T-helper 1 cell treated with Interleukin-12 subunit alpha and Interleukin-12 subunit beta and Interleukin-4 antibody, amounts not matched to agents 30 ng/mL and 1 ng/mL, for 36 hours (primary cell): ENCODE measurements around the gene ARHGEF16. TPM values are rescaled to one million over a fixed set of nuclear protein-coding genes. Genes with fewer than 3 reads are reported as not detected.

Experiments
- intact Hi-C: fragments of 100-400 bp; cut with micrococcal nuclease; formaldehyde crosslinking; loops from one replicate; pipeline ENCODE4 v1.15.1; 2024
- total RNA-seq: library from RNA; stranded (reverse); gene quantifications from 2 replicates; pipeline ENCODE4 v1.2.3, GENCODE V29; 2022

Gene ARHGEF16
- total RNA-seq, 1 donor from 2014 or later = not detected

DNA sequence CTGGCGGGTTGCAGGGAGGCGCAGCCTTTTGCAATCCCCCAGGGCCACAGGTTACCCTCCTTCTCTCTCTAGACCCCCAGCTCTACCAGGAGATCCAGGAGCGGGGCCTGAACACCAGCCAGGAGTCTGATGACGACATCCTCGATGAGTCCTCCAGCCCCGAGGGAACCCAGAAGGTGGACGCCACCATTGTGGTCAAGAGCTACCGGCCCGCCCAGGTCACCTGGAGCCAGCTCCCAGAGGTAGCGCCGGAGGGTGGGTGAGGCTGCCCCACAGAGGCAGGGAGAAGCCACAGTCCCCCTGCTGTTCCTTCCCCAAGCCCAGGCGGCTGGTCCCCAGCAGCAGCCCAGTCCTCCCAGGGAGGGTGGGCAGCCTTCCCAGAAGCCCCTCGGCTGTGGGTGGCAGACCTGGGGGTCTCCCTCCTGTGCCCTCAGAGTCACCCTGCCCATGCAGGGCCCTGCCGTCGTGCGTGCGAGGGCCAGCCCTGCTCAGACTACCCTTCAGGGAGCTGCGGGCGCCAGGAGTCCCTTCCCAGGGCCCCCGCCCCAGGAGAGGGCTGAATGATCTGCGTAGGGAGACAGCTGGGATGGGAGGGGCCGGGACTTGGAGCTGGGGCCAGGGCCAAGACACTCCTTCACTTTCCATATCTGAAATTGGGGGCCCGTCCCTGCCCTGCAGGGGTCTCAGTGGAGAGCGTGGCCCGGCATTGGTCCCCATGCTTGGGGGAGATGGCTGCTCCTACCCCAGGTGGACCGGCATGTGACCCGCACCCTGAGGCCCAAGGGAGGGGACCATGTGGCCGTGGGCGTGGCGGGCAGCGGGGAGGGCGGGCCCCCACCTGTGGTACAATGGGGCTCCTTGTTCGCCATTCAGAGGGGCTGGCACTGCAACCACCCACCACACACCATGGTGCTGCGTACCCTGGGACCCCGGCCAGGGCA, 12.9 kb downstream of the ARHGEF16 start:
- intact Hi-C loops = no loop called here

- intact Hi-C loops = no loop called here
These were observed 14.0 kb downstream of the ARHGEF16 start for GRCh38 chr1:3468236-3469103.

- intact Hi-C loops = no loop called here
These were observed 14.8 kb downstream of the ARHGEF16 start for GRCh38 chr1:3469104-3469848.

- intact Hi-C loops = no loop called here
These were observed 15.6 kb downstream of the ARHGEF16 start for GRCh38 chr1:3469849-3470649.

GRCh38 chr1:3470650-3471355, 16.3 kb downstream of the ARHGEF16 start:
- intact Hi-C loops = no loop called here

DNA sequence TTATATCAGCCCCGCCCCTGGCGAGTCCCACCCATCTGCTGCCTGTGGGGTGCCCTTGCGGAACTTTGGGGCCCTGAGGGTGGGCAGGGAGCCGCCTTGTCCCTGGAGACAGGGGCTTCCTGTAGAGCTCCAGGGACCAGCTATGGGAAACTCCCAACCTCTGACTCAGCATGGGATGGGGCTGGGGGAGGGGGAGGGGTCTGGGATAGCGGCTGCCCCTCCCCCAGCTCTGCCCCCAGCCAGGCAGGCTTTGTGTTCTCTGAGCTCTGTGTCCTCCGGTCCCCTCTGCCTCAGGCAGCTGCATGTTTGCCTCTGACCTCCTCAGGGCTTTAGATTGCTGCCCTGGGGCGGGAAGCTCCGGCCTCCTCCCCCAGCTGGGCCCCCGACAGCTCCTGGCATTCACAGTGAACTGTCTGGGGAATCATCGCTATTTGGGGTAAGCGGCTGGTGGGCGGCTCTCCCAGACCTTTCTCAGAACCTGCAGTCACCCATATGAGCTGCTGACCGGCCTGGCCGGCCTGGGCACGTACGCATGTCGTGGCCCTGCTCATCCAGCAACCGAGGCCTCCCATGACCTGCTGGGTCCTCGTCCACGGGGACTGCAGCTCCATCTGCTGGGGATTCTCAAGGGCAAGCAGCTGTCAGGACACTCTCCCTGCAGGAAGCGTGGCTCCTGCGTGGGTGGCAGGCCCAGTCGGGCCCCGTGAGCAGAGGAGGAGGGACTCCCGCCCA, 17.1 kb downstream of the ARHGEF16 start:
- intact Hi-C loops = no loop called here

DNA sequence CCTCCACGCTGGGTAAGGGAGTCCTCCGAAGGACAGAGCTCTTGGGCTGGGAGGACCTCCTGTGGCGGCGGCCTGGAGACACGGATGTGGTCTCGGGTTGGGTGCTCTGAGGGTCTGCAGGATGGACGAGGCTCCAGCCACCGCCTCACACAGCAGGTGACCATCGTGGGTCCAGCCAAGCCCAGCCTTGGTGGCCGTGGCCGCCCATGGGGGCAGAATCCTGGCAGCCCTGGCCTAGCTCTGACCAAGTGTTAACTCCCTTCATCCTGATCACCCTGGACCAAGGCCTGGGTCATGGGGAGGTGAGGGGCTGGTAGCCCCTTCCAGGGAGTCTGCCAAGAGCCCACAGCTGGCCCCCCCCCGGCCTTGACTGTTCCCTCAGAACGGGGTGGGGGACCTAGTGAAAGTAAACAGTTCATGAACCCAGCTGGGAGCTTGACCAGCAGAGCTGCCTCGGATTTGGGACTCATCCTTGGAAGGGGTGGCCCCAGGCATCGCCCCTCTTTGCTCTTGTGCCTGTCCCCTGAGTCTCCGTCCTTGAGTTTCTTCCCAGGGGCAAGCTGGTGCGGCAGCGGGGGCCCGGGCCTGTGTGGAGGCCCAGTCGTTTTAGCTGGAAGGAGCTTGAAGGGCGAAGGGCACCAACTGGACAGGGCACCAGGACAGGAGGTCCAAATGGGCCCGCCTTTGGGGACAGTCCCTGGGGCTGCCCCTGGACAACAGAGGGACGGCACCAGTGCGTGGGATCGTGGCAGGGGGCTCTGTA, 17.8 kb downstream of the ARHGEF16 start:
- intact Hi-C loops = no loop called here

- intact Hi-C loops = no loop called here
These were observed 18.4 kb downstream of the ARHGEF16 start for GRCh38 chr1:3472906-3473305.

DNA sequence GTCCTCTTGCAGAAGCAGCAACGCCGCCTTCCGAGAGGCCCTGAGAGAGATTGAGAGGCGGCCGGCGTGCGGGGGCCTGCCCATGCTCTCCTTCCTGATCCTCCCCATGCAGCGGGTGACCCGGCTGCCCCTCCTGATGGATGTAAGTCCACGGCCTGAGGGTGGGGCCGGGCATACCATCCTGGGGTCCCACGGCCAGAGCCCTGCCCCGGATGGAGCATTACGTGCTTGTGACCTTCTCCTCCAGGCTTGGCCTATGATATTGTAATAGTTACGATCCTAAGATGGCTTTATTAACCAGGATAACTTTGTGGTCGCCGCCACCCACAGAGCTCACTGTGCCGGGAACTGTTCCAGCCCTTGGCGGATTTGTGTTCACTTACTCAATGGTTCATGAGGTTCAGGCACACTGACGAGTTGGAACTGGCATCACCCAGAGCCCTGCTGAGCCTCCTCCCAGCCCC, 18.9 kb downstream of the ARHGEF16 start:
- intact Hi-C loops = no loop called here

DNA sequence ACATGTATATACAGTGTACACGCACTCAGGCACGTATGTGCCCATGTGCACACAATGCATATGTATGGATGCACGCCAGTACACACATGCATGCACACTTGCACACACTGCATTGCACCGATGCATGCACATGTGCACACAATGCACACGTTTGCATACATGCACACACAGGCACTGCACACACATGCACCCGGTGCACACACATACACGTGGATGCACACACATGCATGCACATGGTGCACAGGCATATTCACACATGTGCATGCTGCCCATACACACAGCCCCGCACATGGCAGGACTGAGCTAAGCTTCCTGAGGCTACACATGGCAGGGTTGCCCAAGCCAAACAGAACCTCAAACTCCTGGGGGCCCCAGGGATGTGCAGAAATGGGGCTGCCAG, 19.6 kb downstream of the ARHGEF16 start:
- intact Hi-C loops = no loop called here

- intact Hi-C loops = no loop called here
These were observed 20.0 kb downstream of the ARHGEF16 start for GRCh38 chr1:3474421-3474820.

GRCh38 chr1:3475839-3476573, 21.5 kb downstream of the ARHGEF16 start:
- intact Hi-C loops = no loop called here

DNA sequence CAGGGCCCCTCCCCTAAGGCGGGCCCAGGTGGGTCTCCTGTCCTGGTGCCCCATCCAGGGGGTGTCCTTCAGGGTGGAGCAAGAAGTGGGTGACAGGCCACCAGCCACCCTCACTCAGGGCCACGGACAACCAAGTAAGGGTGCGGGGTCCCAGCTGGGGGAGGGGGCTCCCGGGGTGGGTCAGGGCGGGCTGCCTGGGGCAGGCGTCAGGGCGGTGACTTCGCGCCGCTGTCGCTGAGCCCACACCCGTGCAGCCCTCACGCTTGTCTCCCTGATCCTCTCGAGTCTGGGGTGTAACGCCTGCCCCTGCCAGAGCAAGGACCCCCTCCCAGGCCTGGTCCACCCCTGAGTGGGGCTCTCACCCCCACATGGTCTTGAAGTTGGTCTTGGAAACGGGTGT, 22.2 kb downstream of the ARHGEF16 start:
- intact Hi-C loops = no loop called here

- intact Hi-C loops = no loop called here
These were observed 23.0 kb downstream of the ARHGEF16 start for GRCh38 chr1:3477241-3477995.

- intact Hi-C loops = no loop called here
These were observed 23.7 kb downstream of the ARHGEF16 start for GRCh38 chr1:3478187-3478586.

DNA sequence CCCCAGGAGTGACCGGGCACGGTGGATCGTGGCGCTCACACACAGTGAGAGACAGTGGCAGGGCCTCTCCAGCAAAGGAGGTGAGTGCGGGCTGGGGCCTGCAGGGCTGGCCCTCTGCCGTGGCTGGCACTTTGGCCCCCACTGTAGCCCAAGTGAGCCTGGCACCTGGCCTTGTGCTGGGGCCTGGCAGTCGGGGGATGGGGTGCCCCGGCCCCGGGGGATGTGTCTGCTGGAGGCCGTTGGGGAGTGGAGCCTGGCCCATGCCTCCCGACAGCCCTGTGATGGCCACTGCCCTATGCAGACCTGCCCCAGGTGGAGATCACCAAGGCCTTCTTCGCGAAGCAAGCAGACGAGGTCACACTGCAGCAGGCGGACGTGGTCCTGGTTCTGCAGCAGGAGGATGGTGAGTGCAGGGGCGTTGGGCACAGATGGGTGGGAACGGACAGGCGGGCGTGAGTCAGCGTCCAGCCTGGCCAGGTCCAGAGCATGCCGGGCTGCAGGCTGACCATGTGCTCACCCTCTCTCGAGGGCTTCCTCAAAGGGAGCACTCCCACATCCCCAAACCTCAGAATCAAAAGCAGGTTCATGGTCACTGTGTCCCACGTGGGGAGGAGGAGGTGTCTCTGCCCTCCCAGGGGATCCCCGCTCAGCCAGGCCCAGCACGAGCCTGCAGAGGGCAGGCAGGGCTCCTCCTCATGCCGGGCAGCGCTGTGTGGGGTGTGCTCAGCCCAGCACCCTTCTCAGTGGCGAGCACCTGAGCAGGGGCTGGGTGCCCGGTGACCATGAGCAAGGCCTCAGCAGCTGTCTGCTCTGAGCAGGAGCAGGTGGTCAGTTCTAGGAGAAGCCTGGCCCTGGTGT, 25.3 kb downstream of the ARHGEF16 start:
- intact Hi-C loops = no loop called here
